Testis (tissue), 3 donors: ENCODE results near the gene CHD9NB. TPM values are rescaled to one million over a fixed set of nuclear protein-coding genes. Genes with fewer than 3 reads are reported as not detected.

Experiments used
- DNase-seq: peaks from one replicate; pipeline ENCODE4 v3.0.0-alpha.2; 2019
- H3K27ac ChIP-seq, 2 donors: fragments of 200-600 bp; sonication (generic); one replicate each; pipeline ENCODE4 v1.5.1; 2019
- H3K27me3 ChIP-seq: fragments of 200-600 bp; sonication (generic); one replicate; pipeline ENCODE4 v1.5.1; 2019
- H3K36me3 ChIP-seq: fragments of 200-600 bp; sonication (generic); one replicate; pipeline ENCODE4 v1.5.1; 2017; ENCODE audit warnings: low read depth; ENCODE audit errors: missing control alignments
- H3K4me1 ChIP-seq: fragments of 200-600 bp; sonication (generic); one replicate; pipeline ENCODE4 v1.5.1; 2019
- H3K4me3 ChIP-seq, 2 donors: fragments of 200-600 bp; sonication (generic); one replicate each; pipeline ENCODE4 v1.5.1; 2017 to 2019
- H3K9me3 ChIP-seq: fragments of 200-600 bp; sonication (generic); one replicate; pipeline ENCODE4 v1.5.1; 2017
- CTCF ChIP-seq, 3 experiments: fragments of 450-650 bp in 2 of 3; fragments of 200-600 bp in 1 of 3; sonication (generic) in 1 of 3; IDR thresholded peaks; one replicate each; pipeline ENCODE4 v1.5.1; 2016 to 2019; ENCODE audit warnings: antibody characterized with exemption in 3 of 3, mild to moderate bottlenecking in 2 of 3, moderate library complexity in 1 of 3
- POLR2A ChIP-seq: fragments of 450-650 bp; IDR thresholded peaks from one replicate; pipeline ENCODE4 v1.6.1; 2017; ENCODE audit warnings: antibody characterized with exemption, mild to moderate bottlenecking, moderate library complexity
- WGBS, 2 donors: methylation state at CpG; one replicate each; pipeline ENCODE4 v1.1.5; 2018; 5-methylcytosine and 5-hydroxymethylcytosine counted together
- intact Hi-C: fragments of 100-400 bp; cut with DNase I; formaldehyde crosslinking; loops from one replicate; pipeline ENCODE4 v1.15.1; 2023; ENCODE audit warnings: low total_unique reads
- polyA plus RNA-seq: library from polyadenylated mRNA; stranded (reverse); fragments of 350-450 nt; fragmentation: Illumina TruSeq; extraction: RNeasy Lipid Tissue Mini Kit (QIAGEN cat#74804); gene quantifications from one replicate; pipeline ENCODE4 v1.2.3, GENCODE V29; 2014; ENCODE audit warnings: low read depth, low replicate concordance; ENCODE audit not compliant: insufficient read depth
- total RNA-seq, 2 donors: library from RNA; depleted of rRNA; stranded (reverse); fragments of >200 nt; gene quantifications; one replicate each; pipeline ENCODE4 v1.2.3, GENCODE V29; 2016

The CHD9NB gene
- total and polyA plus RNA-seq, 3 donors from 2014 or later = 0.79 to 3.0 TPM; not detected in 1

DNA sequence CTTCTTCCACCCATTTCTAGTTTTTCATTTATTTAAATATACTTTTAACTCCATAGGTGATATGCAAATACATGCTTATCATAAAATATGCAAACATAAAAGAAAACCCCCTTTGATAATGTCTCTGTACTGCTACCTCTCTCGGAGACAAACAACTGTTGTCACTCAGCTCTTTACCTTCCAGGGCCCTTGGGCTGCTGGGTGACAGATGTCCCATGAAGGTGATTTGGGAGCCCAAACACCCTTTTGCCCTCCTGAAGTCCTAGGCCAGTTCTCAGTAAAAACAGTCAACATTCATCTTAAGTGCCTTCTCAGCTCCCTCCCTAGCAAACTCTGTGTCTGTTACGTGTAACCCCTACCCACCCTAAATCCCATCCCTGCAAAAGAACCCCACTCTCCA is 39.6 kb upstream of the CHD9NB start:
- DNase-seq = no peak
- 86 to 94% methylated on average over 2 of the region's 2 CpGs for WGBS, 2 donors
- Histone ChIP-seq H3K4me3 (no peak overlapping the region), H3K4me1 (peaks cover 28% of the 10 kb centered on the region), H3K36me3 (no peaks in the 10 kb centered on the region), H3K27me3 (no peaks in the 10 kb centered on the region), H3K9me3 (no peaks in the 10 kb centered on the region), H3K27ac (no peak overlapping the region)
- no peak for TF ChIP-seq POLR2A
- TF ChIP-seq CTCF (IDR thresholded peaks at IDR 0.05) = no peak
- intact Hi-C loops = loop anchor here (5.0 kb wide), 1 partner anchor 40 kb away; no protein-coding TSS in a partner anchor

- H3K36me3 ChIP-seq = no peaks in the 10 kb centered on the region
- intact Hi-C loops = loop anchor here (5.0 kb wide), 1 partner anchor 41 kb away; no protein-coding TSS in a partner anchor
- peaks cover 28% of the 10 kb centered on the region for H3K4me1 ChIP-seq
- peak; percentile 72 for DNase-seq
- 29 to 44% methylated on average over 7 of the region's 7 CpGs for WGBS, 2 donors
- no peaks in the 10 kb centered on the region for H3K9me3 ChIP-seq
- TF ChIP-seq CTCF (IDR thresholded peaks at IDR 0.05) (no peak), POLR2A (no peak)
- H3K27ac ChIP-seq = peak overlapping the region in 1 of 2 donors; percentile 69
- no peak overlapping the region for H3K4me3 ChIP-seq
- no peaks in the 10 kb centered on the region for H3K27me3 ChIP-seq
Observed at GRCh38 chr16:53091466-53092211, 38.9 kb upstream of the CHD9NB start.

DNA sequence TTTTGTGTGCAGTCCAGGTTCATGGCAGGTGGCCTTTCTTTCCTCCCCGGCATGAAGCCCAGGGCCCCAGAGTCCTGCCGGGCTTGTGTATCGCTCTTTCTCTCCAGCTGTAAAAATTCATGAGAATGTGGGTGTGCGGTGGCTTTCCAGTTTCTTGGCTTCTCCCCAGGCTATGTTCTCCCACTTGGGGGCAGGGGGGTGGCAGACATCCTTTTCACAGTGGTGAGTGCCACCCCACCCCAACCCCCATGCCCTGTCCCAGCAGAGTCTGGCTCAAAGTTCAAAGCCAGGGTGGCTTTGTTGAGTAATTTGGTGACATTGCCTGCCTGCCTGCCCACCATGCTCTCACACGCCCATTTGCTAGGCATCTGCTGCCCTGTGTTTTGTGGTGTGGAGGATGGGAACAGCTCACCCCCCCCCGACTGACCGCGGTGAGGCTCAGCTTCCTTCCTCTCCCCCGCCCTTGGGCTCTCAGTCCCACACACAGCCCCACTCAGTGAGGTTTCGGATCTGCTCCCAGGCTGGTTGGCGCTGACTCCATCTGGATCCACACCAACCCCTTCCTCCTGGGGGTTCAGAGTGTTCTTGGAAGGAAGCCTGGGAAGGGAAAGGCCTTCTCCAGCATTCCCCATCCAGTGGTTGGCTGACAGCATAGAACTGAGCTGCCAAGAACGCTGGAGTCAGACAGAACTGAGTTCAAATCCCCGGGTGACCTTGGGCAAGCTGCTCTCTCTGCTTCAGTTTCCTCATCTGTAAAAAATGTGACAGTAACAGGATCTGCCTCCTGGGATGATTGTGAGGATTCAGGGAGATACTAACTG is 38.1 kb upstream of the CHD9NB start:
- no peaks in the 10 kb centered on the region for H3K36me3 ChIP-seq
- no peak overlapping the region for H3K4me3 ChIP-seq
- intact Hi-C loops = loop anchor here (5.0 kb wide), 1 partner anchor 42 kb away; no protein-coding TSS in a partner anchor
- no peaks in the 10 kb centered on the region for H3K9me3 ChIP-seq
- no peak for TF ChIP-seq POLR2A
- TF ChIP-seq CTCF (IDR thresholded peaks at IDR 0.05) = no peak
- H3K4me1 ChIP-seq = peaks cover 34% of the 10 kb centered on the region
- peak overlapping the region in 1 of 2 donors; percentile 69 for H3K27ac ChIP-seq
- peak; percentile 87 for DNase-seq
- WGBS, 2 donors = 22 to 25% methylated on average over 9 to 13 of the region's 13 CpGs
- no peaks in the 10 kb centered on the region for H3K27me3 ChIP-seq

DNA sequence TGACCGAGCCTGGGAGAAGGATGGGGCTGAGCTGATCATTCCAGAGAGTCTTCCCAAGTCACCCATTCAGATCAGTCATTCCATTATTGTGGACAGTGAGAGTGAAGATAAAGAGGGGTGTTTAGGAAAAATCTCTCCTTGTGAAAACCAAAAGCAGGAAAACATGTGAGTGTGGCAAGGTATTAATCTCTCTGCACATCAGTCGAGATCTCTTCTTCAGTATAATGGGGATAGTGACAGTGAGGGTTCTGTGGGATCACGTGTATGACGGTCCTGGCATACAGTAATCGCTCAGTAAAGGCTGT is 37.5 kb upstream of the CHD9NB start:
- 31 to 49% methylated on average over 5 of the region's 5 CpGs for WGBS, 2 donors
- no peak for DNase-seq
- Histone ChIP-seq H3K4me3 (no peak overlapping the region), H3K36me3 (no peaks in the 10 kb centered on the region), H3K4me1 (peaks cover 40% of the 10 kb centered on the region), H3K27me3 (no peaks in the 10 kb centered on the region), H3K27ac (peak overlapping the region in 1 of 2 donors; percentile 65), H3K9me3 (no peaks in the 10 kb centered on the region)
- intact Hi-C loops = loop anchor here (5.0 kb wide), 1 partner anchor 42 kb away; no protein-coding TSS in a partner anchor
- no peak for TF ChIP-seq CTCF (IDR thresholded peaks at IDR 0.05)
- TF ChIP-seq POLR2A = no peak
